NCI-H2196 treated with DMSO at 0.1 percent for 48 hours (cell line): ENCODE results near the gene ATP2B3.

Experiments used
- DNase-seq: peaks from one replicate; lab custom pipeline; 2025; ENCODE audit not compliant: unreplicated experiment; lab: John Stamatoyannopoulos, UW

The ATP2B3 gene

GRCh38 chrX:153564047-153564606 is 46.7 kb downstream of the ATP2B3 start:
- DNase-seq = no peak

- no peak for DNase-seq
Observed at GRCh38 chrX:153565996-153566580, 48.6 kb downstream of the ATP2B3 start.

GRCh38 chrX:153568451-153569011 is 51.1 kb downstream of the ATP2B3 start:
- DNase-seq = no peak

DNA sequence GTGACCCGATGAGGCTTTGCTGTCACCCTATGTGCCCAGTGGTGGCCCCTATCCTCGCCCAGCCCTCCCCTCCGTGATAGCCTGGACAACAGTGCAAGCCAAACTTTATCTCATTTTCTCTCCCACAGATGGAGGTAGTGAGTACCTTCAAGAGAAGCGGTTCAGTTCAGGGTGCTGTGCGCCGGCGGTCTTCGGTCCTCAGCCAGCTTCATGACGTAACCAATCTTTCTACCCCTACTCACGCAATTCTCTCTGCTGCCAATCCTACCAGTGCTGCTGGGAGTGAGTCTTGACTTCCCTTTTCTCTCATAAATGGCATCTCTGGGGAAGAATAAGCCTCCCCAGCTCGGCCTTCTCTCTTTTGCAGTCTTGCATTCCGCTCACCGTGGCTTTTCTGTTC is 52.0 kb downstream of the ATP2B3 start:
- no peak for DNase-seq

GRCh38 chrX:153571534-153571908 is 54.1 kb downstream of the ATP2B3 start:
- DNase-seq = no peak

- DNase-seq = no peak
Observed at GRCh38 chrX:153572601-153573000, 55.2 kb downstream of the ATP2B3 start.

DNA sequence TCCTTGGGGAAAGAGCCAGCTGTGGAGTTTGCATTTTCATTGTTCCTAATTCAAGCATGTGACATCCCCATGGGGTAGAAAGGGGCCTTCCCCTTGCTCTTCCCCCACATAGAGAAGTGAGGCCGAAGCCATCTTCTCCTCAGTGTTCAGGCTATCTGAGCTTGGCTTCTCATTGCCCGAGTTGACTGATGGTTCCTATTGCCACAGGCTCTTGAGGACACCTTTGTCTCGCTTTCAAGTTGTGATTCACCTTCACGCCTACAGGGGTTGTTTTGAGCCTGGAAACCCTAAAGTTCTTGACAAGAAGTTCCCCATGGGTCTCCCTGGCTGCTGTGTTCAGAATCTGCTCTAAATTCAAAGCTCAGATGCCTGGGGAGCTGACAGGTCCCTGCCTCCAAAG is 56.5 kb downstream of the ATP2B3 start:
- no peak for DNase-seq

DNA sequence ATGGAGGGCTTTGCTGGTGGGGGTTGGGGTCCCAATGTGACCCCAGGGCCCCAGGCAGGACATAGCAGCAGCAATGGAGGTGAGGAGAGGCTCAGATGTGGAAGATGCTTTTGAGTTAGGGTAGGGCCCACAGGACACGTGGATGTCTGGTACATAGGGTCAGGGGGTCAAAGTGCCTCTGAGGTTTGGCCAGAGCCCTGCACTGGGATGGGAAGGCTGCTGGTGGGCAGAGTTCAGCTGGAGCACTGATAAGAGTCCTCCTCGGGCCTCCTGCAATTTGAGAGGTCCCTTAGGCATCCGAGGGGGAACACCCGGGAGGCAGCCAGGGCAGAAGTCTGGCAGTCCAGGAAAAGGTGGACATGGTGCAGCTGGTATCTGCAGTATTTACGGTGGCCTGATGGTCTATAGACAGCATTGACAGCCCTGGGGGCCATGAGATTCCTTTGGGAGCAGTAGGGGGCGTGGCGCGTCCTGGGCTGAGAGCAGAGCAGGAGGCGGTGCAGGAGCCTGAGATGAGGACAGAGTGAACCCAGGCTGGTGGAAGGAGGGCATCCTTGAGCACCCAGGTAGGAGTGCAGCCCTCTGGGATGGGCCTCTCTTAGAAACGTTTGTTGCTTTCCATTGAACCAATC is 58.9 kb downstream of the ATP2B3 start:
- no peak for DNase-seq

DNA sequence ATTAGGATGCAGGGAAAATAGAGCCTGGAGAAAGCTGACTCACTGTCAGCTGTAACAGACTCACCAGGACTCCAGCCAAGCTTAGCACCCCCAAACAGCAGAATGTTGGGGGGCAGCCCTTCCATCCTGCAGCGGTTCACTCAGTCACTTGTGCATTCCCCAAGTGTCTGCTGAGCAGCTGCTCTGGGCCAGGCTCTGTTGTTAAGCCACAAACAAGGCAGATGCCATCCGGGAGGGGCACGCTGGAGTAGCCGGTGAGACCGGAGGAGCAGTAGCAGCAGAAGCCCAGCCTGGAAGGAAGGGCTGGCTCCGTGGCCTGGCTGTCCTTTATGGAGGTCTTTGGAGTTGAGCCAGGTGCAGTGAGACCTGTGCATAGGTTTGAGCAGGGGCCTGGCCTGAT is 59.5 kb downstream of the ATP2B3 start:
- no peak for DNase-seq

DNA sequence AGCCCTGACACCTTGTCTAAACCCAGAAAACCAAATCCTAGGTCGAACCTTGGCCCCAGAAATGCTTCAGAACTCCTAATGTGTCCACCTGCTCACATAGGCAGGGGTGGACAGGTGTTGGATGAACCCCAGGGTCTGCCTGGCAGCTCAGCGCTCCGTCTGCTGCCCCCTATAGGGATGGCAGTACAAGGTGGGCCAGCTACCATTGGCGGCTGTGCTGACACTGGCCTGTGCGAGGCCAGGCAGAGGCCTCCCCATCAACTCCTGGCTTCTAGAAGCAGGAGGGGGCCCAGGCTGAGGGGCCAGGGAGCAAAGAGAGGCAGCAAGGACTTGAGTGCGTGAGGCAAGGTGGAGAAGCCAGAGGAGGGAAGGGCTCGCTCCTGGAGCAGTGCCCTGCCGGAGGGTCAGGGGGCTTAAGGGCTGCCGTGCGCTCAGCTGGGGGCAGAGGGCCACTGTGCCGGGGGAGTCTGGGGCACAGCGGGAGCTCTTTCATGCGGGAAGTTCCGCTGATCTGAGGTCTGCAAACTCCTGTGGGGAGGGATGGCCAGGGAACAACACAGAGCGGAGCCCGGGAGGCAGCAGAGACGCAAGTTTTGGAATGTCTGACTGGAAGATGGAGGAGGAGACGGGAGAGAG is 60.9 kb downstream of the ATP2B3 start:
- no peak for DNase-seq

DNA sequence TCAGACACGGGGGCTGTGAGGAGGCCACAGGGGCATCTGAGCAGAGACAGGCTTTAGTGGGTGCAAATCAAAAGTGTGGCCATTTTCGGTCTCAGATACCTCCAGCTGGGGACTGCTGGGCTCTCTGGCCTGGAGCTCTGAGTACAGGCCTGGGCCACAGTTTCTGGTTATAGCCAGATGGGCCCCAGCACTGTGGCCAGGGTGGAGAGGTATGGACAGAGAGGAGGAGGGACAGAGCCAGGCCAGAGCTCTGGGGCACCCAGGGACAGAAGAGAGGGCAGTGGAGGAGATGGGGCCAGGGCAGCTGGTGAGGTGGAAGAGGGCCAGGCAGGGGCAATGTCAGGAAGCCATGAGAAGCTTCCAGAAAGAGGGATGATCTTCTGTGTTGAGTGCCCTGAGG is 61.4 kb downstream of the ATP2B3 start:
- no peak for DNase-seq

GRCh38 chrX:153580700-153581386 is 63.4 kb downstream of the ATP2B3 start:
- no peak for DNase-seq

DNA sequence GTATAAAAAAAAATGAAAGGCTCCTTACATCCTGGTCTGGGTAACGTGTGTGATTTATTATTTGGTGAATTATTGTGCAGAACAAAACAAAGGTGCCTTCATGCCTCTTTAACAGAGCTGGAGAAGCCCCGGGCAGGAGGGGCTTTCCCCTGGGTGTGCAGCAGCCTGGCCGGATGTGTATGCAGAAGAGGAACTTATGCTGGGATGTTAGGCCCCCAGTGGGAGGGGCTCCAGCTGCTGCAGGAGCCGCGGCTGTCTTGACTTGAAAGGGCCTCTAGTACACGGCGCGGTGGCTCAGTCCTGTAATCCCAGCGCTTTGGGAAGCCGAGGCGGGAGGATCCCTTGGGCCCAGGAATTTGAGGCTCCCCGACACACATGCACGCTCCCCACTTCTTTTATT is 65.5 kb downstream of the ATP2B3 start:
- no peak for DNase-seq

DNA sequence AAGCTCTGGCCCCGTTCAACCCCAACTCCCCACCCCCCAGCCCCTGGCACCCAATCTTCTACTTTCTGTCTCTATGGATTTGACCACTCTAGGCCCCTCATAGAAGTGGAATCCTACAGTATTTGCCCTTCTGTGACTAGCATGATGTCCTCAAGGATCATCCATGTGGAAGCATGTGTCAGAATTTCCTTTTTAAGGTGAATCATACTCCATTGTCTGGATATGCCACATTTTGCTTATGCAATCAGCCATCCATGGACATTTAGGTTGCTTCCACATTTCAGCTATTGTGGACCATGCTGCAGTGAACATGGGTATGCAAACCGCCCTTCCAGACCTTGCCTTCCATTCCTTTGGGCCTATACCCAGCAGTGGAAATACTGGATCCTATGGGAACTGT is 66.0 kb downstream of the ATP2B3 start:
- DNase-seq = no peak

DNA sequence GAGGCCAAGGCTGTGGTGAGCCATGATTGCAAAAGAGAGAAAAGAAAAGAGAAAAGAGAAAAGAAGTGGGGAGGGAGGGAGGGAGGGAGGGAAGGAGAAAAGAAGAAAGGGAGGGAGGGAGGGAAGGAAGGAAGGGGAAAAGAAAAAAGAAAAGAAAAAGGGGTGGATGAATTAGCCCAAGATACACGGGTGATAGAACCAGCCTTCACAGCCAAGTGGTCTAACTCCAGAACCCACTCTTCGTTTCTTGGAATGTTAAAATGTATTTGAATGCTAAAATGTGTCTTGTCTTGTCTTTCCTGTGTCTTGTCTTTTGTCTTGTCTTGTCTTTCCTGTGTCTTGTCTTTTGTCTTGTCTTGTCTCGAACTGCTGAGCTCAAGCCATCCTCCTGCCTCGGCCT is 68.4 kb downstream of the ATP2B3 start:
- DNase-seq = no peak

GRCh38 chrX:153587342-153587741 is 69.9 kb downstream of the ATP2B3 start:
- no peak for DNase-seq

- no peak for DNase-seq
Observed at GRCh38 chrX:153588021-153588781, 70.8 kb downstream of the ATP2B3 start.

GRCh38 chrX:153588782-153589446 is 71.5 kb downstream of the ATP2B3 start:
- no peak for DNase-seq

GRCh38 chrX:153590961-153591956 is 73.8 kb downstream of the ATP2B3 start:
- no peak for DNase-seq
